B cell (primary cell): Measurements from ENCODE around the gene SEZ6L2. TPM values are rescaled to one million over a fixed set of nuclear protein-coding genes. Genes with fewer than 3 reads are reported as not detected.

Experiments
- ATAC-seq: fragments of 200-7000 bp; cut with Tn5 transposase; one replicate; pipeline ENCODE4 v1.10.0; 2021; ENCODE audit warnings: low read depth, mild to moderate bottlenecking, moderate number of reproducible peaks, moderate library complexity
- CTCF ChIA-PET: fragments of 350-600 bp; sonication (Branson Sonifier 250); formaldehyde crosslinking; loops from one replicate; lab custom pipeline; 2021; ENCODE audit warnings: antibody characterized with exemption, inconsistent platforms; lab: Charles Lee
- POLR2A ChIA-PET: fragments of 350-600 bp; sonication (Branson Sonifier 250); formaldehyde crosslinking; loops from one replicate; lab custom pipeline; 2021; ENCODE audit warnings: antibody characterized with exemption; lab: Charles Lee
- DNase-seq: peaks from one replicate; pipeline ENCODE4 v3.0.0; 2013
- H2AFZ ChIP-seq: 2 replicates; pipeline ENCODE4 v1.6.1; 2012; ENCODE audit warnings: mild to moderate bottlenecking, low read depth, low read length; ENCODE audit not compliant: insufficient read depth, poor library complexity, severe bottlenecking
- H3K27ac ChIP-seq, 2 donors: 1 replicate in 1 of 2; 2 replicates in 1 of 2; pipeline ENCODE4 v1.5.1; 2012 to 2013; ENCODE audit warnings: low read length in 2 of 2, mild to moderate bottlenecking in 2 of 2, moderate library complexity in 1 of 2
- H3K27me3 ChIP-seq, 4 experiments: fragments of 200-600 bp in 1 of 4; sonication (generic) in 1 of 4; replicated peaks in 1 of 4; 1 replicate in 2 of 4; 2 replicates in 2 of 4; pipeline versions ENCODE4 v1.6.1 to v1.7.0; 2013 to 2016; ENCODE audit warnings: low read length in 3 of 4, mild to moderate bottlenecking in 2 of 4, mixed read lengths in 1 of 4, moderate library complexity in 1 of 4; ENCODE audit not compliant: insufficient read depth in 4 of 4, control insufficient read depth in 3 of 4; ENCODE audit errors: control extremely low read depth in 1 of 4
- H3K36me3 ChIP-seq, 2 experiments: replicated peaks in 1 of 2; 1 replicate in 1 of 2; 2 replicates in 1 of 2; pipeline versions ENCODE4 v1.6.1 to v1.7.1; 2013; ENCODE audit warnings: low read length in 1 of 2; ENCODE audit not compliant: insufficient read depth in 2 of 2, control insufficient read depth in 1 of 2; ENCODE audit errors: control extremely low read depth in 1 of 2, extremely low read depth in 1 of 2
- H3K4me1 ChIP-seq, 2 donors: fragments of 200-600 bp in 1 of 2; sonication (generic) in 1 of 2; 1 replicate in 1 of 2; 2 replicates in 1 of 2; pipeline versions ENCODE4 v1.5.1 to v1.6.1; 2013 to 2017; ENCODE audit warnings: low read length in 2 of 2; ENCODE audit not compliant: control insufficient read depth in 2 of 2, insufficient read depth in 2 of 2
- H3K4me2 ChIP-seq: replicated peaks from 2 replicates; pipeline ENCODE3; 2012; ENCODE audit warnings: mild to moderate bottlenecking, low read depth, low read length; ENCODE audit not compliant: poor library complexity, severe bottlenecking
- H3K4me3 ChIP-seq, 5 experiments: fragments of 200-600 bp in 1 of 5; sonication (generic) in 1 of 5; 1 replicate in 3 of 5; 2 replicates in 2 of 5; pipeline versions ENCODE4 v1.5.1 to v1.7.0; 2011 to 2016; ENCODE audit warnings: low read length in 4 of 5, mild to moderate bottlenecking in 4 of 5, low read depth in 2 of 5, control low read depth in 1 of 5, moderate library complexity in 1 of 5; ENCODE audit not compliant: insufficient read depth in 1 of 5; ENCODE audit errors: control extremely low read depth in 1 of 5, extremely low read depth in 1 of 5
- H3K79me2 ChIP-seq: fragments of 200-600 bp; sonication (generic); one replicate; pipeline ENCODE4 v1.6.0; 2016; ENCODE audit warnings: low read length; ENCODE audit not compliant: control insufficient read depth, insufficient read depth
- H3K9ac ChIP-seq: fragments of 200-600 bp; sonication (generic); 2 replicates; pipeline ENCODE4 v1.6.1; 2017; ENCODE audit warnings: mild to moderate bottlenecking, low read length, moderate library complexity
- H3K9me3 ChIP-seq, 3 donors: one replicate each; pipeline versions ENCODE4 v1.6.1 to v1.7.1; 2013; ENCODE audit warnings: low read length in 2 of 3; ENCODE audit not compliant: control insufficient read depth in 2 of 3, insufficient read depth in 1 of 3; ENCODE audit errors: control extremely low read depth in 1 of 3
- H4K20me1 ChIP-seq: 2 replicates; pipeline ENCODE4 v1.6.0; 2012; ENCODE audit warnings: mild to moderate bottlenecking, low read length; ENCODE audit not compliant: insufficient read depth, control insufficient read depth, poor library complexity, severe bottlenecking
- H3K27ac Mint-ChIP-seq: one replicate; pipeline ENCODE4 v1.8.0; 2021; ENCODE audit warnings: mixed read lengths
- H3K27me3 Mint-ChIP-seq: one replicate; pipeline ENCODE4 v1.8.0; 2021; ENCODE audit warnings: mixed read lengths
- H3K4me1 Mint-ChIP-seq: one replicate; pipeline ENCODE4 v1.8.0; 2021; ENCODE audit warnings: mixed read lengths
- H3K4me3 Mint-ChIP-seq: one replicate; pipeline ENCODE4 v1.8.0; 2021; ENCODE audit warnings: mixed read lengths
- H3K9me3 Mint-ChIP-seq: one replicate; pipeline ENCODE4 v1.8.0; 2022; ENCODE audit warnings: mixed read lengths; ENCODE audit not compliant: insufficient read depth
- EZH2 ChIP-seq: IDR thresholded peaks from 2 replicates; pipeline ENCODE4 v1.6.1; 2012; ENCODE audit warnings: borderline replicate concordance, low read depth, mild to moderate bottlenecking, moderate library complexity, low read length; ENCODE audit not compliant: insufficient read depth, poor library complexity, severe bottlenecking
- WGBS: methylation state at CpG from one replicate; pipeline ENCODE4 v1.1.5; 2013; ENCODE audit warnings: missing lambda C conversion rate; ENCODE audit not compliant: insufficient coverage; 5-methylcytosine and 5-hydroxymethylcytosine counted together
- intact Hi-C: fragments of 100-400 bp; cut with micrococcal nuclease; formaldehyde crosslinking; loops from one replicate; pipeline ENCODE4 v1.10.0; 2022
- polyA plus RNA-seq: library from polyadenylated mRNA; depleted of rRNA; stranded (reverse); fragments of >200 nt; gene quantifications from 2 replicates; pipeline ENCODE4 v1.2.3, GENCODE V29; 2012
- total RNA-seq, 2 donors: library from RNA; stranded (reverse); fragments of 120-200 nt in 1 of 2; gene quantifications; 1 replicate in 1 of 2; 2 replicates in 1 of 2; pipeline versions ENCODE4 v1.2.3 to v1.2.4, GENCODE V29; 2013 to 2022
- TF ChIP-seq, protein P1 (sequence below): fragments of 200-600 bp; IDR thresholded peaks from one replicate; pipeline ENCODE4 v1.8.0; 2022; ENCODE audit warnings: antibody characterized with exemption, mild to moderate bottlenecking

The SEZ6L2 gene
- total and polyA plus RNA-seq, 2 donors (not counting 1 experiment from before 2014, with no cell fraction given) = 0.10 TPM; not detected in 1

DNA sequence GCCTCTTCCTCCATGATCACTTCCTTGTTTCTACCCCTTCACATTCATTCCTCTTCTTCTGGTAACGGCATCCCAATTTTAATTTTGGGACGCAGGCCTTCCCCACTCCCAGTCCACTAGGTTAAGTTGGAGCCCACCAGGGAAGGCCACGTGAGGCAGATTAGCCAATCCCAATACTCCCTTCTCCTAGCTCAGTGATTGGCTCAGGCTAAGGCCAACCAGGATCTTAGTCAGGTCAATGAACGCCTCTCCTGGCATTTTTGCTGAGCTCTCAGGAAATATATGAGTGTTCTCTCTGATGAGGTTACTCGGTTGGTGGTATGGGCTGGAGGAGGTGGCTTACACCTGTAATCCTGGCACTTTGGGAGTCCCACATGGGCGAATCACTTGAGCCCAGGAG, 15.4 kb downstream of the SEZ6L2 start:
- intact Hi-C loops = no loop called here
- CTCF ChIA-PET = no interaction called here
- ATAC-seq = no peak

DNA sequence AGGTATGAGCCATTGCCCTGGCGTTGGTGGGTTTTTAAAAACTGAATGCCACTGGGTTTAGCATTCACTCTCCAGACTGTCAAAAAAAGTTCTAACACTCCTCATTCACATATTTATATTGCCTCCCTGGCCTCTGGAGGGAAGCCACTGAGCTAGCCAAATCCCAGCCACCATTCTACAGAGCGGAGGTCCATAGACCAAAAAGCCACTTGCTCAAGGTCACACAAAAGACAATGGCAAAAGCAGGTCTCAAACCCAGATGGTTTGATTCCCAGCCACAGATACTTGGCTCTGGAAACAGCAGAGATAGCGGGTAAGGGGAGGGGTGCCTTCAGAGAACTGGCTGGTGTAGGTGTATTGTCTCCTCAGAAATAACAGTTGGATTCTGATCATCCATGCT, 18.3 kb downstream of the SEZ6L2 start:
- H3K4me3 Mint-ChIP-seq = no peak overlapping the region
- H4K20me1 ChIP-seq = no peaks in the 10 kb centered on the region
- peaks cover 17% of the 10 kb centered on the region in 2 donors for H3K4me1 ChIP-seq
- H3K27me3 Mint-ChIP-seq = peaks cover 43% of the 10 kb centered on the region
- no peak overlapping the region for H3K4me2 ChIP-seq
- no peaks in the 10 kb centered on the region for H3K36me3 ChIP-seq
- H3K9me3 Mint-ChIP-seq = no peaks in the 10 kb centered on the region
- H3K27me3 ChIP-seq = peaks cover 0 to 34% (median 10%) of the 10 kb centered on the region in 4 experiments
- no peak overlapping the region for H3K27ac ChIP-seq
- no peak for DNase-seq
- peaks cover 12% of the 10 kb centered on the region for H3K4me1 Mint-ChIP-seq
- no peak overlapping the region for H3K27ac Mint-ChIP-seq
- H3K79me2 ChIP-seq = no peaks in the 10 kb centered on the region
- TF ChIP-seq, protein P1, sequence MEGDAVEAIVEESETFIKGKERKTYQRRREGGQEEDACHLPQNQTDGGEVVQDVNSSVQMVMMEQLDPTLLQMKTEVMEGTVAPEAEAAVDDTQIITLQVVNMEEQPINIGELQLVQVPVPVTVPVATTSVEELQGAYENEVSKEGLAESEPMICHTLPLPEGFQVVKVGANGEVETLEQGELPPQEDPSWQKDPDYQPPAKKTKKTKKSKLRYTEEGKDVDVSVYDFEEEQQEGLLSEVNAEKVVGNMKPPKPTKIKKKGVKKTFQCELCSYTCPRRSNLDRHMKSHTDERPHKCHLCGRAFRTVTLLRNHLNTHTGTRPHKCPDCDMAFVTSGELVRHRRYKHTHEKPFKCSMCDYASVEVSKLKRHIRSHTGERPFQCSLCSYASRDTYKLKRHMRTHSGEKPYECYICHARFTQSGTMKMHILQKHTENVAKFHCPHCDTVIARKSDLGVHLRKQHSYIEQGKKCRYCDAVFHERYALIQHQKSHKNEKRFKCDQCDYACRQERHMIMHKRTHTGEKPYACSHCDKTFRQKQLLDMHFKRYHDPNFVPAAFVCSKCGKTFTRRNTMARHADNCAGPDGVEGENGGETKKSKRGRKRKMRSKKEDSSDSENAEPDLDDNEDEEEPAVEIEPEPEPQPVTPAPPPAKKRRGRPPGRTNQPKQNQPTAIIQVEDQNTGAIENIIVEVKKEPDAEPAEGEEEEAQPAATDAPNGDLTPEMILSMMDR = no peak
- no peak for TF ChIP-seq EZH2
- no peak overlapping the region for H3K9ac ChIP-seq
- ChIA-PET CTCF (no interaction called here), POLR2A (interaction anchor here (0.6 kb wide), 2 partner anchors 17 to 28 kb away, joined by 5 read pairs; no protein-coding TSS in a partner anchor)
- 97% methylated on average over 3 of the region's 3 CpGs for WGBS
- H2AFZ ChIP-seq = no peak overlapping the region
- no peak overlapping the region for H3K4me3 ChIP-seq
- ATAC-seq = no peak
- intact Hi-C loops = no loop called here
- H3K9me3 ChIP-seq = peaks cover 0 to 14% (median 3%) of the 10 kb centered on the region in 3 donors

More for the DNA sequence above, 15.4 kb downstream of the SEZ6L2 start:
- POLR2A ChIA-PET = no interaction called here
- no peak overlapping the region for H3K27ac ChIP-seq
- no peaks in the 10 kb centered on the region for H3K36me3 ChIP-seq
- H3K9ac ChIP-seq = no peak overlapping the region
- no peak overlapping the region for H3K27ac Mint-ChIP-seq
- no peak overlapping the region for H2AFZ ChIP-seq
- WGBS = 77% methylated on average over 2 of the region's 6 CpGs
- H3K27me3 Mint-ChIP-seq = peaks cover 28% of the 10 kb centered on the region
- TF ChIP-seq, protein P1 = no peak
- no peak for TF ChIP-seq EZH2
- H3K4me3 ChIP-seq = no peak overlapping the region
- no peak for DNase-seq
- no peaks in the 10 kb centered on the region for H3K4me1 Mint-ChIP-seq
- H3K27me3 ChIP-seq = peaks cover 0 to 13% (median 1%) of the 10 kb centered on the region in 4 experiments
- no peaks in the 10 kb centered on the region for H3K9me3 ChIP-seq
- H3K9me3 Mint-ChIP-seq = no peaks in the 10 kb centered on the region
- H3K4me1 ChIP-seq = no peaks in the 10 kb centered on the region
- H3K79me2 ChIP-seq = no peaks in the 10 kb centered on the region
- H4K20me1 ChIP-seq = no peaks in the 10 kb centered on the region
- H3K4me3 Mint-ChIP-seq = no peak overlapping the region
- no peak overlapping the region for H3K4me2 ChIP-seq
